Measurements from ENCODE around the gene COBL. TPM values are rescaled to one million over a fixed set of nuclear protein-coding genes. Genes with fewer than 3 reads are reported as not detected.

Gene COBL
- total and polyA plus RNA-seq, 2 experiments from 2014 or later, result 0.07 to 0.69 TPM

GRCh38 chr7:51023547-51023946 lies 293.1 kb downstream of the COBL start:
- Histone ChIP-seq H3K9me3 (ENCODE audit: low read depth) (no peaks in the 10 kb centered on the region), H3K4me3 (no peak overlapping the region), H3K27ac (no peak overlapping the region), H3K27me3 (no peaks in the 10 kb centered on the region), H3K36me3 (no peaks in the 10 kb centered on the region), H3K4me1 (ENCODE audit: low read depth) (no peaks in the 10 kb centered on the region)
- TF ChIP-seq, protein P1, sequence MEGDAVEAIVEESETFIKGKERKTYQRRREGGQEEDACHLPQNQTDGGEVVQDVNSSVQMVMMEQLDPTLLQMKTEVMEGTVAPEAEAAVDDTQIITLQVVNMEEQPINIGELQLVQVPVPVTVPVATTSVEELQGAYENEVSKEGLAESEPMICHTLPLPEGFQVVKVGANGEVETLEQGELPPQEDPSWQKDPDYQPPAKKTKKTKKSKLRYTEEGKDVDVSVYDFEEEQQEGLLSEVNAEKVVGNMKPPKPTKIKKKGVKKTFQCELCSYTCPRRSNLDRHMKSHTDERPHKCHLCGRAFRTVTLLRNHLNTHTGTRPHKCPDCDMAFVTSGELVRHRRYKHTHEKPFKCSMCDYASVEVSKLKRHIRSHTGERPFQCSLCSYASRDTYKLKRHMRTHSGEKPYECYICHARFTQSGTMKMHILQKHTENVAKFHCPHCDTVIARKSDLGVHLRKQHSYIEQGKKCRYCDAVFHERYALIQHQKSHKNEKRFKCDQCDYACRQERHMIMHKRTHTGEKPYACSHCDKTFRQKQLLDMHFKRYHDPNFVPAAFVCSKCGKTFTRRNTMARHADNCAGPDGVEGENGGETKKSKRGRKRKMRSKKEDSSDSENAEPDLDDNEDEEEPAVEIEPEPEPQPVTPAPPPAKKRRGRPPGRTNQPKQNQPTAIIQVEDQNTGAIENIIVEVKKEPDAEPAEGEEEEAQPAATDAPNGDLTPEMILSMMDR (IDR thresholded peaks at IDR 0.05; ENCODE audit: low read depth, low read length), result no peak
- DNase-seq (ENCODE audit: low read depth in 1 of 2, low spot score in 1 of 2), result no peak

- no peak overlapping the region for H3K27ac ChIP-seq
- H3K36me3 ChIP-seq, result no peaks in the 10 kb centered on the region
- H3K4me1 ChIP-seq (ENCODE audit: low read depth), result no peaks in the 10 kb centered on the region
- no peaks in the 10 kb centered on the region for H3K27me3 ChIP-seq
- DNase-seq (ENCODE audit: low read depth in 1 of 2, low spot score in 1 of 2), result no peak
- TF ChIP-seq, protein P1 (IDR thresholded peaks at IDR 0.05; ENCODE audit: low read depth, low read length), result no peak
- H3K9me3 ChIP-seq (ENCODE audit: low read depth), result no peaks in the 10 kb centered on the region
- no peak overlapping the region for H3K4me3 ChIP-seq
Observed at GRCh38 chr7:51022821-51023220, 293.8 kb downstream of the COBL start.

- DNase-seq (ENCODE audit: low read depth in 1 of 2, low spot score in 1 of 2), result peak in 1 of 2 donors; percentile 24
- Histone ChIP-seq H3K36me3 (no peaks in the 10 kb centered on the region), H3K9me3 (ENCODE audit: low read depth) (no peaks in the 10 kb centered on the region), H3K4me3 (no peak overlapping the region), H3K27ac (no peak overlapping the region), H3K27me3 (no peaks in the 10 kb centered on the region), H3K4me1 (ENCODE audit: low read depth) (no peaks in the 10 kb centered on the region)
- TF ChIP-seq, protein P1 (IDR thresholded peaks at IDR 0.05; ENCODE audit: low read depth, low read length), result no peak
Observed at GRCh38 chr7:51021906-51022570, 294.6 kb downstream of the COBL start.

- Histone ChIP-seq H3K36me3 (no peaks in the 10 kb centered on the region), H3K4me1 (ENCODE audit: low read depth) (no peaks in the 10 kb centered on the region), H3K27ac (no peak overlapping the region), H3K4me3 (no peak overlapping the region), H3K27me3 (no peaks in the 10 kb centered on the region), H3K9me3 (ENCODE audit: low read depth) (no peaks in the 10 kb centered on the region)
- no peak for DNase-seq (ENCODE audit: low read depth in 1 of 2, low spot score in 1 of 2)
- TF ChIP-seq, protein P1 (IDR thresholded peaks at IDR 0.05; ENCODE audit: low read depth, low read length), result no peak
Observed at GRCh38 chr7:51020944-51021343, 295.7 kb downstream of the COBL start.

GRCh38 chr7:51019891-51020870 lies 296.4 kb downstream of the COBL start:
- H3K36me3 ChIP-seq, result no peaks in the 10 kb centered on the region
- no peaks in the 10 kb centered on the region for H3K4me1 ChIP-seq (ENCODE audit: low read depth)
- DNase-seq (ENCODE audit: low read depth in 1 of 2, low spot score in 1 of 2), result no peak
- no peak overlapping the region for H3K4me3 ChIP-seq
- no peaks in the 10 kb centered on the region for H3K9me3 ChIP-seq (ENCODE audit: low read depth)
- no peaks in the 10 kb centered on the region for H3K27me3 ChIP-seq
- TF ChIP-seq, protein P1 (IDR thresholded peaks at IDR 0.05; ENCODE audit: low read depth, low read length), result no peak
- no peak overlapping the region for H3K27ac ChIP-seq
